Prostate gland (tissue), 2 donors: ENCODE results near the gene COA8. TPM values are rescaled to one million over a fixed set of nuclear protein-coding genes. Genes with fewer than 3 reads are reported as not detected.

ENCODE experiments used
- DNase-seq: peaks from one replicate; pipeline ENCODE4 v3.0.0-alpha.2; 2019; ENCODE audit warnings: low spot score
- H3K27ac ChIP-seq, 2 donors: fragments of 200-600 bp; sonication (generic); 2 replicates each; pipeline ENCODE4 v1.5.1; 2017 to 2019
- H3K27me3 ChIP-seq: fragments of 200-600 bp; sonication (generic); replicated peaks from 2 replicates; pipeline ENCODE4 v1.5.1; 2019; ENCODE audit not compliant: insufficient read depth
- H3K36me3 ChIP-seq, 2 donors: fragments of 200-600 bp; sonication (generic); 1 replicate in 1 of 2; 2 replicates in 1 of 2; pipeline versions ENCODE4 v1.5.1 to v1.8.1; 2017 to 2019
- H3K4me1 ChIP-seq: fragments of 200-600 bp; sonication (generic); replicated peaks from 2 replicates; pipeline ENCODE4 v1.5.1; 2019
- H3K4me3 ChIP-seq, 2 donors: fragments of 200-600 bp; sonication (generic); 2 replicates each; pipeline ENCODE4 v1.5.1; 2017 to 2019
- H3K9me3 ChIP-seq: fragments of 200-600 bp; sonication (generic); 2 replicates; pipeline ENCODE4 v1.5.1; 2017
- POLR2A ChIP-seq: fragments of 450-650 bp; IDR thresholded peaks from one replicate; pipeline ENCODE4 v1.6.1; 2016; ENCODE audit warnings: antibody characterized with exemption, mild to moderate bottlenecking
- POLR2AphosphoS5 ChIP-seq: sonication (generic); formaldehyde crosslinking; IDR thresholded peaks from one replicate; pipeline ENCODE4 v1.6.1; 2017; ENCODE audit warnings: antibody characterized with exemption
- WGBS: methylation state at CpG from one replicate; pipeline ENCODE4 v1.1.5; 2018; 5-methylcytosine and 5-hydroxymethylcytosine counted together
- intact Hi-C: fragments of 100-400 bp; cut with DNase I; formaldehyde crosslinking; loops from one replicate; pipeline ENCODE4 v1.14.2; 2022
- total RNA-seq, 2 donors: library from RNA; depleted of rRNA; stranded (reverse); fragments of >200 nt; gene quantifications; one replicate each; pipeline ENCODE4 v1.1.0, GENCODE V29; 2016
- TF ChIP-seq, protein P1 (sequence below), 4 experiments: fragments of 200-600 bp in 2 of 4; fragments of 450-650 bp in 2 of 4; sonication (generic) in 2 of 4; IDR thresholded peaks; 1 replicate in 3 of 4; 2 replicates in 1 of 4; pipeline ENCODE4 v1.5.1; 2016 to 2019; ENCODE audit warnings: antibody characterized with exemption in 4 of 4, mild to moderate bottlenecking in 2 of 4, moderate library complexity in 2 of 4

Gene COA8
- total RNA-seq, 2 donors from 2014 or later: 24.3 to 24.9 TPM

DNA sequence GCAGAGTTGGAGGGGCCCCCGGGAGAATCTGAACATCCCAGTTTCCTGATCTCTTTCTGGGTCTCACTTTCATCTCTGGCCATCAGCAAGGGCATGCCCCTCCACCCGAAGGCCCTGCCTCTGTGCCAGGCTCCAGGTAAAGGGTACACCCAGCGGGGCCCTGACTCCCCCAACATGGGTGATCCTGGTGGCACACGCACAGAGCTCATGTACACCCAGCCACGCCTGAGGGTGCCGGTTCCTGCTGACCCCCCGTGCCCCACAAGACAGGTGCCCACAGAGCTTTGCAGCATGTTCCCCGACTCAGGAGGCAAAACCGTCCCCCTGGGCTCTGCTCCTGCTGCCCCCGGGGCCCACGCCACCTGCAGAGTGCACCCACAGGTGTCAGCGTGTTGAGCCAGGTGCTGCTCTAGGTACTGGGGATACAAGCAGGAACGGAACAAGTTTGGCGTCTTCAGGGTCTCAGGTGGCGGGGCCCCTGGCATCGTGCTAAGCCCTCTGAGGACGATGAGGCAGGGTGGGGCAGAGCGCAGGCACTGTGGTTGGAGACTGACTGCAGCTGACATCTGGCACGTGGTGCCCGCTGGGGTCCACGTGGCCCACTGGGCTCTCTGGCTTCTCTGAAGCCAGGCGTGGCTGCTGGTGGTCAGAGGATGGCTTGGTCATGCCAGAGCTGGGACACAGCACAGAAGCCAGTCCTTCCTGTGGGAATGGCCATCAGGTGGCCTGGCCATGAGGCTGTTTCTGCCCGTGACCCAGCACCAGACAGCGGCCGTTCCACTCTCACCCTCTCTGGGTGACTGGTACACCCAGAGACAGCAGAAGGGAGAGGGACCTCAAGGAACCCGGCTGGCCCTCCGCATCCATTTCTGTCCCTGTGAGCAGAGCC is 14.1 kb upstream of the COA8 start:
- TF ChIP-seq POLR2A: no peak
- TF ChIP-seq POLR2AphosphoS5: no peak
- 84% methylated on average over 27 of the region's 27 CpGs for WGBS
- H3K4me1 ChIP-seq: peaks cover 12% of the 10 kb centered on the region
- no peak overlapping the region for H3K4me3 ChIP-seq
- no peak for DNase-seq
- intact Hi-C loops: no loop called here
- H3K9me3 ChIP-seq: no peaks in the 10 kb centered on the region
- H3K36me3 ChIP-seq: no peaks in the 10 kb centered on the region
- no peaks in the 10 kb centered on the region for H3K27me3 ChIP-seq
- no peak overlapping the region for H3K27ac ChIP-seq

DNA sequence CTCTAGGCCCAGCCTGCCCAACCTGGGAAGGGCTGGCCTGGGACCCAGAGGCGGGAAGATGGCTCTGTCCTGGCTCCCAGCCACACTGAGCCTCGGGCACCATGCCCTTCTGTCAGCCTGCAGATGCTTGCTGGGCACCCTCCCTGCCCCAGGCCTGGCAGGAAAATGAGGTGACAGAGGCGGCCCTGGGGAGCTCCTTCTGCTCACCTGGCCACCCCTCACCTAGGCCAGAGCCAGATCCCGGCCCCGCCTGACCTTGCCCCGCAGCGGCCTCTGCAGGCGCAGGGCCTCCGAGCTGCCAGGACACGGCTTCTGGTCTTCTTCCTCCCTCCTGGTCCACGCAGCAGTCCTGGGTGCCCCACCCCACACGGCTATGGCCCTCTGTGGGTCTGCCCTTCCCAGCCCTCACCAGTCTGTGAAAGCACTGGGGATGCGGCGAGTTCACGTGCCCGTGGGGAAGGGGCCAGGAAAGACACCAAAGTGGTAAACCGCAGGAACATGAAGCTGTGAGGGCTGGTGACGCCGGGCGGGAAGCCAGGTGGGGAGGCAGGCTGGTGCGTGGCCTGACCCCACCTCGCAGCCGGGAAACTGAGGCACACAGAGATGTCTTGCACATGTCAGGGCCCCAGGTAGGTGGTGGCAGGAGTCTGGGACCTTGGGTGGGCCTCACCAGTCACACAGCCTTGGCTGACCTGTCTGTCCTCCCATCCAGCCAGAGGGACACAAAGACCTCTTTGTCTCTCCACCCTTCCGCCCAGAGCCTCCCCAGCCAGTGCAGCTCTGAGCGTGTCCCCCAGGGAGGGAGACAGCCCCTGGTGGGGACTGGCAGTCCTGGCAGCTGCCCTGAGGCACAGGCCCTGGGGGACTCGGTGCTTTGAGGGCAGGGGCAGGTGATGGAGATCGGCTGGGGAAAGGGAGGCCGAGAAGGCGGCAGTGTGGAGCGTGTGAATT is 13.1 kb upstream of the COA8 start:
- Histone ChIP-seq H3K4me3 (no peak overlapping the region), H3K4me1 (peaks cover 3% of the 10 kb centered on the region), H3K27me3 (no peaks in the 10 kb centered on the region), H3K9me3 (no peaks in the 10 kb centered on the region), H3K36me3 (no peaks in the 10 kb centered on the region), H3K27ac (peak overlapping the region; percentile 68 to 81)
- TF ChIP-seq, protein P1, sequence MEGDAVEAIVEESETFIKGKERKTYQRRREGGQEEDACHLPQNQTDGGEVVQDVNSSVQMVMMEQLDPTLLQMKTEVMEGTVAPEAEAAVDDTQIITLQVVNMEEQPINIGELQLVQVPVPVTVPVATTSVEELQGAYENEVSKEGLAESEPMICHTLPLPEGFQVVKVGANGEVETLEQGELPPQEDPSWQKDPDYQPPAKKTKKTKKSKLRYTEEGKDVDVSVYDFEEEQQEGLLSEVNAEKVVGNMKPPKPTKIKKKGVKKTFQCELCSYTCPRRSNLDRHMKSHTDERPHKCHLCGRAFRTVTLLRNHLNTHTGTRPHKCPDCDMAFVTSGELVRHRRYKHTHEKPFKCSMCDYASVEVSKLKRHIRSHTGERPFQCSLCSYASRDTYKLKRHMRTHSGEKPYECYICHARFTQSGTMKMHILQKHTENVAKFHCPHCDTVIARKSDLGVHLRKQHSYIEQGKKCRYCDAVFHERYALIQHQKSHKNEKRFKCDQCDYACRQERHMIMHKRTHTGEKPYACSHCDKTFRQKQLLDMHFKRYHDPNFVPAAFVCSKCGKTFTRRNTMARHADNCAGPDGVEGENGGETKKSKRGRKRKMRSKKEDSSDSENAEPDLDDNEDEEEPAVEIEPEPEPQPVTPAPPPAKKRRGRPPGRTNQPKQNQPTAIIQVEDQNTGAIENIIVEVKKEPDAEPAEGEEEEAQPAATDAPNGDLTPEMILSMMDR (IDR thresholded peaks at IDR 0.05): no peak
- TF ChIP-seq POLR2AphosphoS5: no peak
- TF ChIP-seq POLR2A: no peak
- 60% methylated on average over 27 of the region's 30 CpGs for WGBS
- intact Hi-C loops: loop anchor here (5.0 kb wide), 1 partner anchor 162 kb away; the partner anchor contains the start of gene MARK3
- DNase-seq: no peak

DNA sequence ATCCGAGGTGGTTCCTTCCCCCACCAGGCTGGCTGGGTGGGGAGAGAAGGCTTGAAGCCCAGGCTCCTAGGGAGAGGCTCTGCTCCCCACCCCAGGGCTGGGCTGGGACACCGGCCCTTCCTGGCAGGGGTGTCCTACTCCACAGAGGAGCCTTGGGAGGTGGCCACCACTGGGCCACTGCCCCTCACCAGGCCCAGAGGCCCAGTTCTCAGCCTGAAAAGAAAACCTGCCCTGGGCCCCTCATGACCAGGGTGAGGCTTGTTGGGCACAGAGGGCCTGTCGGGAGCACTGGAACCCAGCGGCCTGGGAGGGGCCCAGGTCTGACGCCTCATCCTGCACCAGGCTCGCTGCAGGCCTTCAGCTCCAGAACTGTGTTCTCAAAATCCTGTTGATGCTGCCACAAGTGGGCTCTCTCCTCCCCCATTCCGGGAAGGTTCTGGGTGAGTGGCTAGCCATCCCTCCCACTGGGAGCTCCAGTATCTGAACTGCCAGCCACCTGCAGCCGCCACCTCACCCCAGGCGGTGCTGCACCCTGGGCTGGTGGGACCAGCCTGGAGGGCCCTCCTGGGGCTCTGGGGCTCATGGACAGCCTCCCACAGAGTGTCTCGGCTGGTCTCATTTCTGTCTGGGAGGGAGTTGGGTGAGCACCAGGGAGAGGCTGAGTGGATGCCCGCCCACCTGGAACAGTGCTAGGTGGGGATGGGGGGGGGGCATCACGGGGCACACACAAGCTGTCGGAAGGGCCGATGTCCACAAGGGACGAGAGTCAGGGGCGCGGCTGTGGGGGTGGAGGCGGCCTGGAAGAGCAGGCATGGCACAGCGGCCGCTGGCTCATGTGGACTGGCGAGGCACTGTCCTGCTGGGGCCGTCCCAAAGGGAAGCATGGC is 12.1 kb upstream of the COA8 start:
- no peak for DNase-seq
- Histone ChIP-seq H3K27ac (peak overlapping the region; percentile 68 to 81), H3K27me3 (no peaks in the 10 kb centered on the region), H3K36me3 (no peaks in the 10 kb centered on the region), H3K4me3 (no peak overlapping the region), H3K4me1 (no peaks in the 10 kb centered on the region), H3K9me3 (no peaks in the 10 kb centered on the region)
- WGBS: 61% methylated on average over 16 of the region's 22 CpGs
- intact Hi-C loops: loop anchor here (5.0 kb wide), 1 partner anchor 163 kb away; the partner anchor contains the start of gene MARK3
- TF ChIP-seq POLR2AphosphoS5: no peak
- TF ChIP-seq POLR2A: no peak
- TF ChIP-seq, protein P1 (IDR thresholded peaks at IDR 0.05): no peak

DNA sequence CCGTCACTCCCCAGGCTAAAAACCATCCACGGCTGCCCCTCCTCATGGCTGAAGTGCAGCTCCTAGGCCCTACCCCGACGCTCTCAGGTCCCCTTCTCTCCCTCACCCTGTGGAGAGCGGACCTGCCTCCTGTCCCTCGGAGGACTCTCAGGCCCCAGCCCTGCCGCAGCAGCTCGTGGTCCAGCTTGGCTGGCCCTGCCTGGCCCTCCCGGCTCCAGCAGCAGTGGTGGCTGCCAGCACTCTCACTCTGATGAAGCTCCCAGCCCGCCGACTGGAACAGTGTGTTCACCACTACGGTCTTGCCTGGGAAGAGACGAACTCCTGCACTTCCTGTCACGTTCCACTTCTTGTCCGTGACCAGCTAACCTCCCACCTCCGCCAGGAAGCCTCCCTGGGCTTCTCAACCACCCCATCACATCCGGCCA is 11.4 kb upstream of the COA8 start:
- Histone ChIP-seq H3K27ac (peak overlapping the region; percentile 68 to 81), H3K9me3 (no peaks in the 10 kb centered on the region), H3K36me3 (no peaks in the 10 kb centered on the region), H3K4me3 (no peak overlapping the region), H3K27me3 (no peaks in the 10 kb centered on the region), H3K4me1 (no peaks in the 10 kb centered on the region)
- WGBS: 56% methylated on average over 17 of the region's 17 CpGs
- intact Hi-C loops: loop anchor here (5.0 kb wide), 1 partner anchor 164 kb away; the partner anchor contains the start of gene MARK3
- TF ChIP-seq, protein P1 (IDR thresholded peaks at IDR 0.05): no peak
- TF ChIP-seq POLR2A (no peak), POLR2AphosphoS5 (no peak)
- DNase-seq: no peak
